ENCODE results near the gene ATF6.
A peak's percentile ranks its signal among the peaks of the same experiment; 100 is the strongest.

ATF6 gene

GRCh38 chr1:161887730-161888287 lies 121.7 kb downstream of the ATF6 start:
- DNase-seq (ENCODE audit: extremely low read depth, low read depth): no peak
- TF ChIP-seq CTCF (IDR thresholded peaks at IDR 0.05; ENCODE audit: low read depth, low read length): no peak

GRCh38 chr1:161890574-161890973 lies 124.5 kb downstream of the ATF6 start:
- DNase-seq (ENCODE audit: extremely low read depth, low read depth): no peak
- TF ChIP-seq CTCF (IDR thresholded peaks at IDR 0.05; ENCODE audit: low read depth, low read length): no peak

- no peak for DNase-seq (ENCODE audit: extremely low read depth, low read depth)
- no peak for TF ChIP-seq CTCF (IDR thresholded peaks at IDR 0.05; ENCODE audit: low read depth, low read length)
Measured at GRCh38 chr1:161899091-161899490, 133.0 kb downstream of the ATF6 start.

GRCh38 chr1:161900160-161900559 lies 134.0 kb downstream of the ATF6 start:
- no peak for DNase-seq (ENCODE audit: extremely low read depth, low read depth)
- no peak for TF ChIP-seq CTCF (IDR thresholded peaks at IDR 0.05; ENCODE audit: low read depth, low read length)

GRCh38 chr1:161902182-161902581 lies 136.1 kb downstream of the ATF6 start:
- DNase-seq (ENCODE audit: extremely low read depth, low read depth): no peak
- no peak for TF ChIP-seq CTCF (IDR thresholded peaks at IDR 0.05; ENCODE audit: low read depth, low read length)

- DNase-seq (ENCODE audit: extremely low read depth, low read depth): no peak
- peak; percentile 10 for TF ChIP-seq CTCF (IDR thresholded peaks at IDR 0.05; ENCODE audit: low read depth, low read length)
Measured at GRCh38 chr1:161905269-161905884, 139.3 kb downstream of the ATF6 start.

- TF ChIP-seq CTCF (IDR thresholded peaks at IDR 0.05; ENCODE audit: low read depth, low read length): no peak
- no peak for DNase-seq (ENCODE audit: extremely low read depth, low read depth)
Measured at GRCh38 chr1:161907265-161907664, 141.1 kb downstream of the ATF6 start.
